K562 (cell line): ENCODE data around the gene RNF167. TPM values are rescaled to one million over a fixed set of nuclear protein-coding genes. Genes with fewer than 3 reads are reported as not detected.

Experiments used
- ATAC-seq: fragments of 200-7000 bp; cut with Tn5 transposase; 3 replicates; pipeline ENCODE4 v1.9.1; 2020; ENCODE audit warnings: moderate library complexity
- BruUV-seq: library from RNA; stranded (reverse); fragments of 400-500 nt; replicated peaks from 2 replicates; lab custom pipeline; 2021; lab: Mats Ljungman, UMichigan
- CTCF ChIA-PET: fragments of 300-600 bp; formaldehyde crosslinking; extraction: SDS; loops from one replicate; lab custom pipeline; 2021; ENCODE audit warnings: low intra/inter-chr PET ratio; lab: Yijun Ruan, JAX
- POLR2A ChIA-PET: fragments of 300-600, 350-650 bp; sonication (Branson Sonifier 250); formaldehyde crosslinking; extraction: SDS; loops from one replicate; lab custom pipeline; 2021; ENCODE audit warnings: antibody characterized with exemption, inconsistent platforms; lab: Yijun Ruan, JAX
- DNase-seq, 4 experiments: peaks; one replicate each; pipeline versions ENCODE4 v3.0.0 to v3.0.0-alpha.2; 2011 to 2018; ENCODE audit warnings: low spot score in 3 of 4, mixed read lengths in 3 of 4; ENCODE audit errors: extremely low read depth in 1 of 4
- FAIRE-seq: peaks from 2 replicates; lab custom pipeline; 2011; peaks lifted over from hg19 to GRCh38; lab: Jason Lieb, UNC
- H2AFZ ChIP-seq: 2 replicates; pipeline ENCODE4 v1.6.0; 2011; ENCODE audit warnings: low read depth, low read length, control low read depth, inconsistent platforms
- H3K27ac ChIP-seq: fragments of 200-600 bp; 3 replicates; pipeline ENCODE4 v1.8.0; 2011; ENCODE audit warnings: low read depth, mild to moderate bottlenecking, control low read depth, inconsistent platforms, low read length, moderate library complexity, mixed read lengths; ENCODE audit errors: extremely low read depth
- H3K27me3 ChIP-seq, 2 experiments: fragments of 300-600 bp in 1 of 2; 2 replicates in 1 of 2; 3 replicates in 1 of 2; pipeline versions ENCODE4 v1.6.0 to v1.8.0; 2011; ENCODE audit warnings: inconsistent platforms in 2 of 2, low read length in 2 of 2, mild to moderate bottlenecking in 1 of 2, mixed read lengths in 1 of 2, moderate library complexity in 1 of 2; ENCODE audit not compliant: control insufficient read depth in 2 of 2, insufficient read depth in 2 of 2
- H3K36me3 ChIP-seq: fragments of 300-600 bp; 3 replicates; pipeline ENCODE4 v1.8.0; 2011; ENCODE audit warnings: mild to moderate bottlenecking, low read length, inconsistent platforms; ENCODE audit not compliant: control insufficient read depth, insufficient read depth
- H3K4me1 ChIP-seq, 2 experiments: fragments of 200-600 bp in 1 of 2; replicated peaks in 1 of 2; 2 replicates in 1 of 2; 3 replicates in 1 of 2; pipeline versions ENCODE4 v1.5.1 to v1.8.0; 2011; ENCODE audit warnings: inconsistent platforms in 2 of 2, low read length in 2 of 2, mild to moderate bottlenecking in 1 of 2, mixed read lengths in 1 of 2, moderate library complexity in 1 of 2; ENCODE audit not compliant: control insufficient read depth in 2 of 2, insufficient read depth in 2 of 2
- H3K4me2 ChIP-seq: 2 replicates; pipeline ENCODE4 v1.6.1; 2011; ENCODE audit warnings: low read length, control low read depth, inconsistent platforms, mixed read lengths; ENCODE audit not compliant: insufficient read depth
- H3K4me3 ChIP-seq: fragments of 200-600 bp; sonication (generic), shearing (Covaris generic); 2 replicates; pipeline ENCODE4 v1.5.1; 2016; ENCODE audit warnings: control low read depth, inconsistent platforms
- H3K79me2 ChIP-seq: fragments of 200-600 bp; 3 replicates; pipeline ENCODE4 v1.8.0; 2011; ENCODE audit warnings: low read length, inconsistent platforms; ENCODE audit not compliant: control insufficient read depth, insufficient read depth
- H3K9ac ChIP-seq, 2 experiments: 2 replicates each; pipeline versions ENCODE4 v1.6.0 to v1.6.1; 2011; ENCODE audit warnings: low read depth in 2 of 2, low read length in 2 of 2, control low read depth in 1 of 2, inconsistent platforms in 1 of 2, mild to moderate bottlenecking in 1 of 2, mixed read lengths in 1 of 2; ENCODE audit not compliant: insufficient read depth in 1 of 2
- H3K9me1 ChIP-seq: one replicate; pipeline ENCODE4 v1.6.0; 2011; ENCODE audit warnings: inconsistent platforms, mild to moderate bottlenecking, low read length, moderate library complexity; ENCODE audit not compliant: control insufficient read depth, insufficient read depth
- H3K9me3 ChIP-seq: replicated peaks from 2 replicates; pipeline ENCODE4 v1.5.1; 2011; ENCODE audit warnings: low read depth, low read length, inconsistent platforms; ENCODE audit not compliant: control insufficient read depth, insufficient read depth
- H4K20me1 ChIP-seq: replicated peaks from 2 replicates; pipeline ENCODE4 v1.6.1; 2011; ENCODE audit warnings: low read length, inconsistent platforms, mixed read lengths; ENCODE audit not compliant: control insufficient read depth, insufficient read depth
- ATF7 ChIP-seq: fragments of 450-650 bp; IDR thresholded peaks from 2 replicates; pipeline ENCODE4 v1.7.1; 2014; ENCODE audit warnings: mild to moderate bottlenecking, moderate library complexity
- COPS2 ChIP-seq: fragments of 450-650 bp; conservative IDR thresholded peaks from 2 replicates; pipeline ENCODE4 v1.6.1; 2016; ENCODE audit warnings: mild to moderate bottlenecking, moderate library complexity
- HBP1 ChIP-seq: fragments of 450-650 bp; formaldehyde crosslinking; IDR thresholded peaks from 2 replicates; pipeline ENCODE4 v1.4.0; 2022; ENCODE audit warnings: missing genetic modification characterization
- HMG20A ChIP-seq: fragments of 450-650 bp; formaldehyde crosslinking; conservative IDR thresholded peaks from 2 replicates; pipeline ENCODE4 v1.4.0; 2020; ENCODE audit warnings: mild to moderate bottlenecking, mixed read lengths
- ILF3 ChIP-seq: fragments of 450-650 bp; IDR thresholded peaks from 2 replicates; pipeline ENCODE4 v1.6.1; 2018; ENCODE audit warnings: antibody characterized with exemption, mild to moderate bottlenecking, moderate library complexity, borderline replicate concordance
- MBD1 ChIP-seq: fragments of 250-450 bp; sonication (Bioruptor Pico); IDR thresholded peaks from 2 replicates; pipeline ENCODE4 v1.8.0; 2022; ENCODE audit warnings: inconsistent platforms
- MTA1 ChIP-seq: fragments of 450-650 bp; IDR thresholded peaks from 2 replicates; pipeline ENCODE4 v1.6.1; 2017; ENCODE audit warnings: borderline replicate concordance
- POLR2AphosphoS2 ChIP-seq: IDR thresholded peaks from 2 replicates; pipeline ENCODE4 v1.6.1; 2012; ENCODE audit warnings: low read length, improper control_type of control experiment
- POU5F1 ChIP-seq: fragments of 150-350 bp; IDR thresholded peaks from 2 replicates; pipeline ENCODE4 v1.6.1; 2014; ENCODE audit warnings: borderline replicate concordance, low read length, low read depth, mild to moderate bottlenecking; ENCODE audit not compliant: partially characterized antibody
- SMARCB1 ChIP-seq: IDR thresholded peaks from 2 replicates; pipeline ENCODE4 v1.6.1; 2011; ENCODE audit warnings: improper control_type of control experiment, low read depth; ENCODE audit not compliant: insufficient read length
- WHSC1 ChIP-seq: IDR thresholded peaks from one replicate; pipeline ENCODE4 v1.6.1; 2012; ENCODE audit warnings: low read length, control low read depth, inconsistent platforms
- YBX1 ChIP-seq: fragments of 450-650 bp; IDR thresholded peaks from 2 replicates; pipeline ENCODE4 v1.7.1; 2016; ENCODE audit warnings: mild to moderate bottlenecking
- ZKSCAN3 ChIP-seq: fragments of 250-450 bp; sonication (Bioruptor Pico); IDR thresholded peaks from 2 replicates; pipeline ENCODE4 v1.4.0; 2020
- ZNF280B ChIP-seq: fragments of 250-450 bp; sonication (Bioruptor Pico); IDR thresholded peaks from 2 replicates; pipeline ENCODE4 v1.5.1; 2021; ENCODE audit warnings: mild to moderate bottlenecking
- ZNF644 ChIP-seq: fragments of 200-800 bp; sonication (Bioruptor generic); IDR thresholded peaks from 2 replicates; pipeline ENCODE4 v1.6.1; 2016; ENCODE audit warnings: low read depth, missing genetic modification characterization, missing compliant biosample characterization
- ZNF740 ChIP-seq, 3 experiments: fragments of 200-800 bp in 1 of 3; sonication (Bioruptor generic) in 1 of 3; sonication (generic) in 1 of 3; formaldehyde crosslinking in 1 of 3; IDR thresholded peaks; 2 replicates each; pipeline versions ENCODE4 v1.6.1 to v1.8.0; 2016 to 2022; ENCODE audit warnings: mild to moderate bottlenecking in 2 of 3, missing compliant biosample characterization in 2 of 3, missing genetic modification characterization in 2 of 3, missing genetic modification reagents in 1 of 3
- ZNF830 ChIP-seq: fragments of 250-450 bp; sonication (Bioruptor Pico); IDR thresholded peaks from 2 replicates; pipeline ENCODE4 v1.5.0; 2021; ENCODE audit warnings: mild to moderate bottlenecking
- WGBS: fragments of 100-300 bp; shearing (Covaris generic); methylation state at CpG from one replicate; pipeline ENCODE4 v1.1.6; 2016; ENCODE audit warnings: low coverage, mixed read lengths; ENCODE audit not compliant: insufficient coverage; ENCODE audit errors: missing lambda C conversion rate; 5-methylcytosine and 5-hydroxymethylcytosine counted together
- in situ Hi-C: fragments of 300-500 bp; cut with MboI; formaldehyde crosslinking; loops from 4 replicates; pipeline ENCODE4 v1.15.0; 2018; ENCODE audit warnings: inconsistent platforms, mixed read lengths
- intact Hi-C: fragments of 100-400 bp; cut with micrococcal nuclease; formaldehyde crosslinking; loops from 2 replicates; pipeline ENCODE4 v1.14.2; 2022
- polyA plus RNA-seq, 8 experiments: library from polyadenylated mRNA; depleted of rRNA in 4 of 8; stranded (reverse) in 5 of 8; unstranded in 3 of 8; fragments of >200 nt; fragmentation: Nextera tagmentation in 2 of 8; fragmentation: Illumina TruSeq in 1 of 8; extraction: Ambion mirVana in 2 of 8; extraction: Trizol in 1 of 8; gene quantifications; 2 replicates each; pipeline versions ENCODE4 v1.2.1 to v1.2.3, GENCODE V29; 2011 to 2014; ENCODE audit warnings: inconsistent platforms in 1 of 8, missing spikeins in 1 of 8
- total RNA-seq, 7 experiments: library from RNA; depleted of rRNA in 6 of 7; stranded (reverse); fragments of >200 nt in 6 of 7; fragmentation: Illumina TruSeq in 2 of 7; extraction: Trizol in 2 of 7; gene quantifications; 2 replicates each; pipeline versions ENCODE4 v1.2.1 to v1.2.3, GENCODE V29; 2011 to 2021; ENCODE audit warnings: low replicate concordance in 1 of 7

RNF167 gene
- total and polyA plus RNA-seq, 9 of the 15 experiments (the other 6 are each of a cell fraction or from before 2014, with no cell fraction given) = 16.5 to 143 (median 45.5) TPM

- TF ChIP-seq HMG20A (no peak), ZNF644 (tag) (no peak), HBP1 (CRISPR knock-in tag) (no peak), WHSC1 (no peak), MTA1 (no peak), POU5F1 (no peak), ZNF280B (CRISPR knock-in tag) (no peak)
- TF ChIP-seq, all 486 proteins: peak for 0
Observed at GRCh38 chr17:4936436-4936835, 3.6 kb upstream of the RNF167 start (continued).

GRCh38 chr17:4937553-4937952, 2.5 kb upstream of the RNF167 start:
- Histone ChIP-seq H3K79me2 (peaks cover 41% of the 10 kb centered on the region), H3K4me3 (no peak overlapping the region), H3K36me3 (peaks cover 38% of the 10 kb centered on the region), H3K27ac (no peak overlapping the region), H4K20me1 (no peaks in the 10 kb centered on the region), H3K4me2 (no peak overlapping the region), H2AFZ (no peak overlapping the region), H3K9ac (peak overlapping the region in 1 of 2 experiments; percentile 98; a peak in 2 of 4 replicates), H3K9me1 (no peaks in the 10 kb centered on the region), H3K4me1 (peaks cover 13 to 34% of the 10 kb centered on the region in 2 experiments; a peak in 4 of 5 replicates), H3K9me3 (no peaks in the 10 kb centered on the region), H3K27me3 (no peaks in the 10 kb centered on the region)
- FAIRE-seq = no peak
- in situ Hi-C loops (no loop called here), intact Hi-C loops (no loop called here)
- DNase-seq = no peak
- WGBS = no CpG with 5 or more reads among the region's 16 CpGs
- ATAC-seq = no peak
- POLR2A ChIA-PET = interaction anchor here (1.8 kb wide), 1 partner anchor 30 kb away, joined by 4 read pairs; the partner anchor contains the start of gene SPAG7
- CTCF ChIA-PET = no interaction called here
- no TSS peak for BruUV-seq
- no peak for TF ChIP-seq ZNF740 (CRISPR knock-in tag; IDR thresholded peaks at IDR 0.05)
- TF ChIP-seq ZNF740 (tag; IDR thresholded peaks at IDR 0.05) = no peak
- TF ChIP-seq YBX1 = no peak
- TF ChIP-seq POLR2AphosphoS2 = no peak
- TF ChIP-seq ZKSCAN3 (CRISPR knock-in tag) = no peak
- no peak for TF ChIP-seq ATF7
- no peak for TF ChIP-seq MBD1
- no peak for TF ChIP-seq ZNF830 (CRISPR knock-in tag)
- no peak for TF ChIP-seq COPS2
- TF ChIP-seq ILF3 = no peak
- no peak for TF ChIP-seq SMARCB1
- TF ChIP-seq HMG20A = no peak
